HCT116 (cell line): ENCODE measurements around the gene MTHFD1L. TPM values are rescaled to one million over a fixed set of nuclear protein-coding genes. Genes with fewer than 3 reads are reported as not detected.

Source experiments
- ATAC-seq: fragments of 200-7000 bp; cut with Tn5 transposase; 2 replicates; pipeline ENCODE4 v1.9.1; 2020; ENCODE audit warnings: mild to moderate bottlenecking, moderate library complexity
- BruUV-seq: library from RNA; stranded (reverse); fragments of 400-500 nt; replicated peaks from 2 replicates; lab custom pipeline; 2021; lab: Mats Ljungman, UMichigan
- CTCF ChIA-PET: fragments of 300-600 bp; sonication (Branson Sonifier 250); formaldehyde crosslinking; loops from one replicate; lab custom pipeline; 2021; ENCODE audit warnings: antibody characterized with exemption; lab: Charles Lee
- POLR2A ChIA-PET: fragments of 300-600, 350-600 bp; sonication (Branson Sonifier 250); formaldehyde crosslinking; loops from one replicate; lab custom pipeline; 2021; ENCODE audit warnings: antibody characterized with exemption; lab: Charles Lee
- RAD21 ChIA-PET, 2 experiments: fragments of 300-600 bp; sonication (Branson Sonifier 250); formaldehyde crosslinking; loops; one replicate each; lab custom pipeline; 2023; ENCODE audit warnings: low total read pairs in 2 of 2; ENCODE audit not compliant: uncharacterized antibody in 2 of 2, unreplicated experiment in 2 of 2, low non-redundant PET in 1 of 2; lab: Charles Lee
- DNase-seq: peaks from one replicate; pipeline ENCODE4 v3.0.0-alpha.2; 2010; ENCODE audit warnings: low read depth, low spot score
- H2AFZ ChIP-seq: fragments of 200-600 bp; shearing (Covaris generic), sonication (generic); 2 replicates; pipeline ENCODE4 v1.6.1; 2017; ENCODE audit warnings: low read depth, mixed run types, mixed read lengths, antibody characterized with exemption, low read length; ENCODE audit not compliant: poor library complexity, severe bottlenecking
- H3K27ac ChIP-seq: 2 replicates; pipeline ENCODE4 v1.5.1; 2012; ENCODE audit warnings: low read depth, low read length
- H3K27me3 ChIP-seq: fragments of 200-600 bp; sonication (generic); 2 replicates; pipeline ENCODE4 v1.6.1; 2016; ENCODE audit warnings: mixed run types, low read length, mixed read lengths; ENCODE audit not compliant: insufficient read depth
- H3K36me3 ChIP-seq, 2 experiments: fragments of 200-500 bp in 1 of 2; fragments of 200-600 bp in 1 of 2; sonication (Bioruptor generic) in 1 of 2; sonication (generic) in 1 of 2; 2 replicates each; pipeline versions ENCODE4 v1.5.1 to v1.6.1; 2014 to 2016; ENCODE audit warnings: low read length in 2 of 2, inconsistent platforms in 1 of 2, mixed read lengths in 1 of 2, mixed run types in 1 of 2; ENCODE audit not compliant: insufficient read depth in 2 of 2, control insufficient read depth in 1 of 2
- H3K4me1 ChIP-seq, 2 experiments: fragments of 200-600 bp in 1 of 2; sonication (generic) in 1 of 2; 2 replicates each; pipeline versions ENCODE4 v1.5.1 to v1.6.1; 2012 to 2017; ENCODE audit warnings: low read length in 2 of 2, inconsistent platforms in 1 of 2, mild to moderate bottlenecking in 1 of 2, mixed read lengths in 1 of 2, mixed run types in 1 of 2, moderate library complexity in 1 of 2; ENCODE audit not compliant: insufficient read depth in 2 of 2, control insufficient read depth in 1 of 2
- H3K4me2 ChIP-seq: fragments of 200-600 bp; sonication (generic); 2 replicates; pipeline ENCODE4 v1.6.1; 2017; ENCODE audit warnings: mixed run types, low read length, mixed read lengths
- H3K4me3 ChIP-seq, 2 experiments: fragments of 200-600 bp in 1 of 2; sonication (generic) in 1 of 2; replicated peaks in 1 of 2; 2 replicates each; pipeline ENCODE4 v1.5.1; 2011 to 2016; ENCODE audit warnings: low read length in 2 of 2, control low read depth in 1 of 2, low read depth in 1 of 2, mild to moderate bottlenecking in 1 of 2, mixed read lengths in 1 of 2, mixed run types in 1 of 2
- H3K79me2 ChIP-seq: fragments of 200-600 bp; sonication (generic); 2 replicates; pipeline ENCODE4 v1.6.1; 2017; ENCODE audit warnings: mild to moderate bottlenecking, mixed run types, low read length, moderate library complexity, mixed read lengths; ENCODE audit not compliant: insufficient read depth
- H3K9ac ChIP-seq: fragments of 200-600 bp; sonication (generic); 2 replicates; pipeline ENCODE4 v1.6.1; 2016; ENCODE audit warnings: low read length, mixed read lengths
- H3K9me2 ChIP-seq: fragments of 200-600 bp; sonication (generic), shearing (Covaris generic); 2 replicates; pipeline ENCODE4 v1.6.1; 2017; ENCODE audit warnings: mixed run types, mild to moderate bottlenecking, moderate library complexity; ENCODE audit not compliant: insufficient read depth
- H3K9me3 ChIP-seq, 2 experiments: fragments of 200-500 bp in 1 of 2; fragments of 200-600 bp in 1 of 2; sonication (Bioruptor generic) in 1 of 2; sonication (generic) in 1 of 2; 2 replicates each; pipeline ENCODE4 v1.6.1; 2014 to 2017; ENCODE audit warnings: low read length in 2 of 2, mixed read lengths in 2 of 2, inconsistent platforms in 1 of 2, low read depth in 1 of 2, mild to moderate bottlenecking in 1 of 2, mixed run types in 1 of 2, moderate library complexity in 1 of 2; ENCODE audit not compliant: control insufficient read depth in 1 of 2, insufficient read depth in 1 of 2
- H4K20me1 ChIP-seq: fragments of 200-600 bp; sonication (generic), shearing (Covaris generic); 2 replicates; pipeline ENCODE4 v1.6.1; 2017; ENCODE audit warnings: mixed run types, mild to moderate bottlenecking, moderate library complexity; ENCODE audit not compliant: insufficient read depth
- CBX3 ChIP-seq: IDR thresholded peaks from 2 replicates; pipeline ENCODE4 v1.6.1; 2012; ENCODE audit warnings: low read depth
- CEBPB ChIP-seq: IDR thresholded peaks from 2 replicates; pipeline ENCODE4 v1.6.1; 2012; ENCODE audit warnings: low read depth
- EGR1 ChIP-seq: IDR thresholded peaks from 2 replicates; pipeline ENCODE4 v1.6.1; 2012; ENCODE audit warnings: low read depth
- ELF1 ChIP-seq: IDR thresholded peaks from 2 replicates; pipeline ENCODE4 v1.6.1; 2012; ENCODE audit warnings: low read depth, borderline replicate concordance
- EZH2 ChIP-seq: fragments of 200-600 bp; sonication (generic); IDR thresholded peaks from 2 replicates; pipeline ENCODE4 v1.6.1; 2017; ENCODE audit warnings: antibody characterized with exemption, mixed run types
- EZH2phosphoT487 ChIP-seq: fragments of 200-600 bp; IDR thresholded peaks from 2 replicates; pipeline ENCODE4 v1.6.1; 2018; ENCODE audit warnings: antibody characterized with exemption, borderline replicate concordance
- FOSL1 ChIP-seq: IDR thresholded peaks from 2 replicates; pipeline ENCODE4 v1.6.1; 2012; ENCODE audit warnings: low read depth
- JUND ChIP-seq: IDR thresholded peaks from 2 replicates; pipeline ENCODE4 v1.6.1; 2012
- POLR2A ChIP-seq: IDR thresholded peaks from 2 replicates; pipeline ENCODE4 v1.7.0; 2011; ENCODE audit warnings: borderline replicate concordance; ENCODE audit not compliant: insufficient read depth, insufficient read length; ENCODE audit errors: extremely low read depth
- RAD21 ChIP-seq: IDR thresholded peaks from 2 replicates; pipeline ENCODE4 v1.6.1; 2012; ENCODE audit warnings: low read depth, mild to moderate bottlenecking
- SIN3A ChIP-seq: IDR thresholded peaks from 2 replicates; pipeline ENCODE4 v1.6.1; 2012; ENCODE audit warnings: low read depth
- SP1 ChIP-seq: IDR thresholded peaks from 2 replicates; pipeline ENCODE4 v1.6.1; 2012; ENCODE audit warnings: low read depth
- SRF ChIP-seq: IDR thresholded peaks from 2 replicates; pipeline ENCODE4 v1.6.1; 2012; ENCODE audit warnings: low read depth
- TCF7L2 ChIP-seq: IDR thresholded peaks from 2 replicates; pipeline ENCODE4 v1.7.0; 2011; ENCODE audit warnings: borderline replicate concordance, inconsistent platforms; ENCODE audit not compliant: insufficient read depth, insufficient read length; ENCODE audit errors: extremely low read depth
- YY1 ChIP-seq: IDR thresholded peaks from 2 replicates; pipeline ENCODE4 v1.6.1; 2011; ENCODE audit warnings: low read length, low read depth, moderate library complexity, mild to moderate bottlenecking; ENCODE audit not compliant: insufficient replicate concordance; ENCODE audit errors: extremely low read depth
- ZFX ChIP-seq: fragments of 450-650 bp; IDR thresholded peaks from 2 replicates; pipeline ENCODE4 v1.6.1; 2017
- ZNF274 ChIP-seq: fragments of 200-500 bp; sonication (Bioruptor generic); IDR thresholded peaks from 2 replicates; pipeline ENCODE4 v1.6.1; 2014; ENCODE audit warnings: mild to moderate bottlenecking, low read depth, low read length, inconsistent platforms
- intact Hi-C: fragments of 100-400 bp; cut with micrococcal nuclease; formaldehyde crosslinking; loops from 2 replicates; pipeline ENCODE4 v1.10.0; 2022
- total RNA-seq: library from RNA; stranded (reverse); gene quantifications from one replicate; pipeline ENCODE4 v1.2.1, GENCODE V29; 2021; ENCODE audit not compliant: unreplicated experiment
- TF ChIP-seq, protein P1 (sequence below): IDR thresholded peaks from 2 replicates; pipeline ENCODE4 v1.6.1; 2012; ENCODE audit warnings: low read depth
- TF ChIP-seq, protein P2 (sequence below): IDR thresholded peaks from 2 replicates; pipeline ENCODE4 v1.6.1; 2012
- TF ChIP-seq, protein P3 (sequence below), 3 experiments: fragments of 200-600 bp in 1 of 3; sonication (generic) in 1 of 3; IDR thresholded peaks in 2 of 3; conservative IDR thresholded peaks in 1 of 3; 2 replicates each; pipeline ENCODE4 v1.5.1; 2012 to 2017; ENCODE audit warnings: low read depth in 2 of 3, low read length in 2 of 3, antibody characterized with exemption in 1 of 3, borderline replicate concordance in 1 of 3, control low read depth in 1 of 3, mild to moderate bottlenecking in 1 of 3, mixed read lengths in 1 of 3, mixed run types in 1 of 3, moderate library complexity in 1 of 3; ENCODE audit not compliant: insufficient read depth in 1 of 3
- TF ChIP-seq, protein P4 (sequence below): IDR thresholded peaks from 2 replicates; pipeline ENCODE4 v1.6.1; 2012

Gene MTHFD1L
- total RNA-seq, 1 experiment from 2014 or later, result 127 TPM

DNA sequence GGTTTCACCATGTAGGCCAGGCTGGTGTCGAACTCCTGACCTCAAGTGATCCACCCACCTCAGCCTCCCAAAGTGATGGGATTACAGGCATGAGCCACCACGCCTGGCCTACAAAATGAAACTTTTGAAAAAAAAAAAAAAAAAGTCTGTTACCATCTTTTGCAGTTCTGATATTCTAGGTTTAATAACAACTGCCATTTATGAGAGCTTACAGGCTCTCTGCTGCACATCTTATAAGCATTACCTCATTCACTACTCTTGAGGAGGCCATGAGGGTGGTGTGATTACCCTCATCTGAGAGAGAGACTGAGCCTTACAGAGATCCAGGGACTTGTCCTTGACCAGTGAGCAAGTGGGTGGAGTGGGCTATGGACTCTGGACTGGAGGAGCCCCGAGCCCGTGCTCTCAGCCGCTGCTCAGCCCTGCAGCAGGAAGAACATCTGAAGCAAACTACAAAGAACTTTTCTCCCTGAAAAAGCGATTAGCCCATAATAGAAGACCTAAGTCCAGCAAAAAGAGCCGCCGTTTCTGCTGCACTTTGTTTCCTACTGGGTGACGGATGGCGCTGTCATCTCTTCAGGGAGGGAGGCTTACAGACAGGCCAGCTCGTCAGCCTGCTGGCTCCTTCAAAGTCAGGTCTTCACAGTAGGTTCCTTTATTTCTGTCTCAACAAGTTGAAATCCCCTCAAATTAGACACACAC, 254.5 kb downstream of the MTHFD1L start:
- H3K79me2 ChIP-seq, result no peaks in the 10 kb centered on the region
- no peaks in the 10 kb centered on the region for H3K36me3 ChIP-seq
- peak overlapping the region; percentile 61 for H3K27ac ChIP-seq
- H3K9me3 ChIP-seq, result no peaks in the 10 kb centered on the region
- DNase-seq (peak; percentile 43), ATAC-seq (peak; percentile 77)
- ChIA-PET POLR2A (no interaction called here), RAD21 (no interaction called here), CTCF (interaction anchor here (1.5 kb wide), 1 partner anchor 204 kb away, joined by 4 read pairs; no protein-coding TSS in a partner anchor)
- H3K4me3 ChIP-seq, result peak overlapping the region in 1 of 2 experiments; percentile 31; a peak in 3 of 4 replicates
- intact Hi-C loops, result no loop called here
- peaks cover 20 to 54% of the 10 kb centered on the region in 2 experiments for H3K4me1 ChIP-seq
- H3K9ac ChIP-seq, result peak overlapping the region; percentile 57
- BruUV-seq, result TSS peak; percentile 62
- H3K4me2 ChIP-seq, result peak overlapping the region; percentile 71
- H3K27me3 ChIP-seq, result no peaks in the 10 kb centered on the region
- H2AFZ ChIP-seq, result peak overlapping the region; percentile 57
- no peaks in the 10 kb centered on the region for H4K20me1 ChIP-seq
- no peaks in the 10 kb centered on the region for H3K9me2 ChIP-seq
- TF ChIP-seq ZFX (no peak), RAD21 (no peak), FOSL1 (peak; percentile 27; the same call in 1 of the 2 replicates), SRF (no peak), EGR1 (0 out of 2 replicates have a peak, but pooled peaks have one; percentile 32), YY1 (no peak), SIN3A (no peak), CBX3 (peak; percentile 41; the same call in 1 of the 2 replicates), POLR2A (no peak), ELF1 (no peak), EZH2 (no peak), ZNF274 (no peak), CEBPB (no peak), TCF7L2 (peak; percentile 93), SP1 (peak; percentile 62; the same call in 1 of the 2 replicates), EZH2phosphoT487 (no peak), JUND (peak; percentile 53)
- TF ChIP-seq, protein P1, sequence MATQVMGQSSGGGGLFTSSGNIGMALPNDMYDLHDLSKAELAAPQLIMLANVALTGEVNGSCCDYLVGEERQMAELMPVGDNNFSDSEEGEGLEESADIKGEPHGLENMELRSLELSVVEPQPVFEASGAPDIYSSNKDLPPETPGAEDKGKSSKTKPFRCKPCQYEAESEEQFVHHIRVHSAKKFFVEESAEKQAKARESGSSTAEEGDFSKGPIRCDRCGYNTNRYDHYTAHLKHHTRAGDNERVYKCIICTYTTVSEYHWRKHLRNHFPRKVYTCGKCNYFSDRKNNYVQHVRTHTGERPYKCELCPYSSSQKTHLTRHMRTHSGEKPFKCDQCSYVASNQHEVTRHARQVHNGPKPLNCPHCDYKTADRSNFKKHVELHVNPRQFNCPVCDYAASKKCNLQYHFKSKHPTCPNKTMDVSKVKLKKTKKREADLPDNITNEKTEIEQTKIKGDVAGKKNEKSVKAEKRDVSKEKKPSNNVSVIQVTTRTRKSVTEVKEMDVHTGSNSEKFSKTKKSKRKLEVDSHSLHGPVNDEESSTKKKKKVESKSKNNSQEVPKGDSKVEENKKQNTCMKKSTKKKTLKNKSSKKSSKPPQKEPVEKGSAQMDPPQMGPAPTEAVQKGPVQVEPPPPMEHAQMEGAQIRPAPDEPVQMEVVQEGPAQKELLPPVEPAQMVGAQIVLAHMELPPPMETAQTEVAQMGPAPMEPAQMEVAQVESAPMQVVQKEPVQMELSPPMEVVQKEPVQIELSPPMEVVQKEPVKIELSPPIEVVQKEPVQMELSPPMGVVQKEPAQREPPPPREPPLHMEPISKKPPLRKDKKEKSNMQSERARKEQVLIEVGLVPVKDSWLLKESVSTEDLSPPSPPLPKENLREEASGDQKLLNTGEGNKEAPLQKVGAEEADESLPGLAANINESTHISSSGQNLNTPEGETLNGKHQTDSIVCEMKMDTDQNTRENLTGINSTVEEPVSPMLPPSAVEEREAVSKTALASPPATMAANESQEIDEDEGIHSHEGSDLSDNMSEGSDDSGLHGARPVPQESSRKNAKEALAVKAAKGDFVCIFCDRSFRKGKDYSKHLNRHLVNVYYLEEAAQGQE, result no peak
- TF ChIP-seq, protein P2, sequence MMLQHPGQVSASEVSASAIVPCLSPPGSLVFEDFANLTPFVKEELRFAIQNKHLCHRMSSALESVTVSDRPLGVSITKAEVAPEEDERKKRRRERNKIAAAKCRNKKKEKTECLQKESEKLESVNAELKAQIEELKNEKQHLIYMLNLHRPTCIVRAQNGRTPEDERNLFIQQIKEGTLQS, result no peak
- TF ChIP-seq, protein P3, sequence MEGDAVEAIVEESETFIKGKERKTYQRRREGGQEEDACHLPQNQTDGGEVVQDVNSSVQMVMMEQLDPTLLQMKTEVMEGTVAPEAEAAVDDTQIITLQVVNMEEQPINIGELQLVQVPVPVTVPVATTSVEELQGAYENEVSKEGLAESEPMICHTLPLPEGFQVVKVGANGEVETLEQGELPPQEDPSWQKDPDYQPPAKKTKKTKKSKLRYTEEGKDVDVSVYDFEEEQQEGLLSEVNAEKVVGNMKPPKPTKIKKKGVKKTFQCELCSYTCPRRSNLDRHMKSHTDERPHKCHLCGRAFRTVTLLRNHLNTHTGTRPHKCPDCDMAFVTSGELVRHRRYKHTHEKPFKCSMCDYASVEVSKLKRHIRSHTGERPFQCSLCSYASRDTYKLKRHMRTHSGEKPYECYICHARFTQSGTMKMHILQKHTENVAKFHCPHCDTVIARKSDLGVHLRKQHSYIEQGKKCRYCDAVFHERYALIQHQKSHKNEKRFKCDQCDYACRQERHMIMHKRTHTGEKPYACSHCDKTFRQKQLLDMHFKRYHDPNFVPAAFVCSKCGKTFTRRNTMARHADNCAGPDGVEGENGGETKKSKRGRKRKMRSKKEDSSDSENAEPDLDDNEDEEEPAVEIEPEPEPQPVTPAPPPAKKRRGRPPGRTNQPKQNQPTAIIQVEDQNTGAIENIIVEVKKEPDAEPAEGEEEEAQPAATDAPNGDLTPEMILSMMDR (IDR thresholded peaks at IDR 0.05 in 2 of 3, conservative IDR thresholded peaks at IDR 0.05 in 1 of 3; ENCODE audit: borderline replicate concordance in 1 of 3, insufficient read depth in 1 of 3, low read depth in 2 of 3, low read length in 2 of 3), result no peak
- TF ChIP-seq, protein P4, sequence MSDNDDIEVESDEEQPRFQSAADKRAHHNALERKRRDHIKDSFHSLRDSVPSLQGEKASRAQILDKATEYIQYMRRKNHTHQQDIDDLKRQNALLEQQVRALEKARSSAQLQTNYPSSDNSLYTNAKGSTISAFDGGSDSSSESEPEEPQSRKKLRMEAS, result peak; percentile 59; the same call in 1 of the 2 replicates
